ENCODE results near the gene FBXW9. TPM values are rescaled to one million over a fixed set of nuclear protein-coding genes. Genes with fewer than 3 reads are reported as not detected.
"Not testable (repeated sequence)": the region's sequence is repeated elsewhere in the genome, so short reads cannot be mapped to it uniquely, and the experiment has no call there.

The FBXW9 gene
- total and polyA plus RNA-seq, 2 of the 4 experiments (the other 2 are of a cell fraction): 9.5 to 14.2 TPM

GRCh38 chr19:12678039-12678438 is 18.4 kb downstream of the FBXW9 start:
- H3K4me3 ChIP-seq (ENCODE audit: insufficient read depth, low read depth, low read length); H3K4me1 ChIP-seq (ENCODE audit: control insufficient read depth, insufficient read depth, low read length); H2BK15ac ChIP-seq (ENCODE audit: low read depth, low read length); dilution Hi-C loops (cut with HindIII; ENCODE audit: low sequenced_read_pairs, unreplicated experiment); H3K18ac ChIP-seq (ENCODE audit: low read depth, low read length); intact Hi-C loops (cut with micrococcal nuclease); H3K9me3 ChIP-seq (ENCODE audit: control insufficient read depth, insufficient read depth, low read length); H2AK5ac ChIP-seq (ENCODE audit: low read depth, low read length); H3K27ac ChIP-seq (ENCODE audit: insufficient read depth, low read length); BruUV-seq (replicated peaks); H2BK20ac ChIP-seq (ENCODE audit: low read depth, low read length); H3K23ac ChIP-seq (ENCODE audit: low read depth, low read length); H4K5ac ChIP-seq (ENCODE audit: low read depth, low read length); H3K4me2 ChIP-seq (ENCODE audit: low read depth, low read length); H3K9me1 ChIP-seq (ENCODE audit: insufficient read depth, low read length); H3K9ac ChIP-seq (ENCODE audit: low read depth, low read length); H3K27me3 ChIP-seq (ENCODE audit: control insufficient read depth, insufficient read depth, low read length); H3K56ac ChIP-seq (ENCODE audit: extremely low read depth, insufficient read depth, low read length); H3K14ac ChIP-seq (replicated peaks; ENCODE audit: low read depth, low read length); H2BK120ac ChIP-seq (ENCODE audit: low read depth, low read length); ATAC-seq (ENCODE audit: low read depth); H4K8ac ChIP-seq (ENCODE audit: low read depth in 2 of 2, low read length in 2 of 2); H2AFZ ChIP-seq (replicated peaks; ENCODE audit: low read length, poor library complexity); DNase-seq; H4K91ac ChIP-seq (ENCODE audit: insufficient read depth, low read depth, low read length); H3K4ac ChIP-seq (ENCODE audit: low read depth, low read length); H2AK9ac ChIP-seq (replicated peaks; ENCODE audit: low read depth, low read length, poor library complexity); in situ Hi-C loops (cut with MboI; ENCODE audit: low sequenced_read_pairs); H2BK5ac ChIP-seq (ENCODE audit: low read depth, low read length, poor library complexity, severe bottlenecking): not testable (repeated sequence)
- peaks cover 13 to 43% of the 10 kb centered on the region in 2 experiments for H3K79me1 ChIP-seq (ENCODE audit: low read depth in 1 of 2, low read length in 2 of 2)
- peaks cover 15% of the 10 kb centered on the region for H4K20me1 ChIP-seq (ENCODE audit: insufficient read depth, low read length)
- CTCF ChIA-PET: interaction anchor here (1.1 kb wide), 1 partner anchor 9 kb away, joined by 3 read pairs; no protein-coding TSS in a partner anchor
- peaks cover 49% of the 10 kb centered on the region for H3K36me3 ChIP-seq (ENCODE audit: control insufficient read depth, insufficient read depth, low read length)
- POLR2A ChIA-PET (ENCODE audit: unreplicated experiment): interaction anchor here (0.6 kb wide), 1 partner anchor 44 kb away, joined by 4 read pairs; no protein-coding TSS in a partner anchor
- 90% methylated on average over 4 of the region's 5 CpGs; no CpG with 5 or more reads in 1 of the 2 experiments for WGBS, 2 experiments (ENCODE audit: extremely low coverage in 2 of 2, insufficient read length in 1 of 2)

Measured in IMR-90 (cell line).